ES-I3 (cell line): ENCODE measurements around the gene MUSK.
"Not testable (repeated sequence)": the region's sequence is repeated elsewhere in the genome, so short reads cannot be mapped to it uniquely, and the experiment has no call there.

Experiments used
- H3K36me3 ChIP-seq: 2 replicates; pipeline ENCODE4 v1.6.1; 2013; ENCODE audit warnings: mild to moderate bottlenecking, low read length, control low read depth, moderate library complexity; ENCODE audit not compliant: insufficient read depth
- H3K4me1 ChIP-seq: 2 replicates; pipeline ENCODE4 v1.6.1; 2013; ENCODE audit warnings: mild to moderate bottlenecking, control low read depth, low read length; ENCODE audit not compliant: insufficient read depth
- H3K9ac ChIP-seq: 2 replicates; pipeline ENCODE4 v1.6.1; 2013; ENCODE audit warnings: low read depth, mild to moderate bottlenecking, low read length, moderate library complexity
- H3K9me3 ChIP-seq: 2 replicates; pipeline ENCODE4 v1.6.1; 2013; ENCODE audit warnings: mild to moderate bottlenecking, low read length, moderate library complexity; ENCODE audit not compliant: control insufficient read depth, insufficient read depth

The MUSK gene

GRCh38 chr9:110762783-110763182 is 94.2 kb downstream of the MUSK start:
- Histone ChIP-seq H3K4me1 (no peaks in the 10 kb centered on the region), H3K36me3 (no peaks in the 10 kb centered on the region), H3K9ac (no peak overlapping the region), H3K9me3 (no peaks in the 10 kb centered on the region)

- Histone ChIP-seq H3K9ac (no peak overlapping the region), H3K9me3 (no peaks in the 10 kb centered on the region), H3K4me1 (no peaks in the 10 kb centered on the region), H3K36me3 (no peaks in the 10 kb centered on the region)
Observed at GRCh38 chr9:110763568-110763967, 95.0 kb downstream of the MUSK start.

- Histone ChIP-seq H3K9me3 (no peaks in the 10 kb centered on the region), H3K9ac (no peak overlapping the region), H3K4me1 (no peaks in the 10 kb centered on the region), H3K36me3 (no peaks in the 10 kb centered on the region)
Observed at GRCh38 chr9:110764006-110764405, 95.4 kb downstream of the MUSK start.

GRCh38 chr9:110765926-110766325 is 97.3 kb downstream of the MUSK start:
- Histone ChIP-seq H3K9me3 (no peaks in the 10 kb centered on the region), H3K4me1 (no peaks in the 10 kb centered on the region), H3K9ac (no peak overlapping the region), H3K36me3 (no peaks in the 10 kb centered on the region)

DNA sequence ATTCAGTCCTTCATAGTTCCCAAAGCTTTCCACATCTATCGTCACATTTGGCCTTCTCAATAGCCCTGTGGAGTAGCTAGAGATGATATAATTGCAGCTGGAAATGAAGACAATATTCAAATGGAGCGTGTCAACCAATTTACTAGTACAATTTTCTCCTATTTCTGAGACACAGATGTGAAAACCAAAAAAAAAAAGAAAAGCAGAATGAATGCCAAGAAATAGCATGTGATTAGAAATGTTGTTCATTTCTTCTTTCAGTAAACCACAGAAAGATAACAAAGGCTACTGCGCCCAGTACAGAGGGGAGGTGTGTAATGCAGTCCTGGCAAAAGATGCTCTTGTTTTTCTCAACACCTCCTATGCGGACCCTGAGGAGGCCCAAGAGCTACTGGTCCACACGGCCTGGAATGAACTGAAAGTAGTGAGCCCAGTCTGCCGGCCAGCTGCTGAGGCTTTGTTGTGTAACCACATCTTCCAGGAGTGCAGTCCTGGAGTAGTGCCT is 99.0 kb downstream of the MUSK start:
- no peaks in the 10 kb centered on the region for H3K36me3 ChIP-seq
- no peaks in the 10 kb centered on the region for H3K9me3 ChIP-seq
- H3K4me1 ChIP-seq, result no peaks in the 10 kb centered on the region
- no peak overlapping the region for H3K9ac ChIP-seq

GRCh38 chr9:110768886-110769285 is 100.3 kb downstream of the MUSK start:
- no peaks in the 10 kb centered on the region for H3K4me1 ChIP-seq
- no peak overlapping the region for H3K9ac ChIP-seq
- no peaks in the 10 kb centered on the region for H3K36me3 ChIP-seq
- H3K9me3 ChIP-seq, result no peaks in the 10 kb centered on the region

DNA sequence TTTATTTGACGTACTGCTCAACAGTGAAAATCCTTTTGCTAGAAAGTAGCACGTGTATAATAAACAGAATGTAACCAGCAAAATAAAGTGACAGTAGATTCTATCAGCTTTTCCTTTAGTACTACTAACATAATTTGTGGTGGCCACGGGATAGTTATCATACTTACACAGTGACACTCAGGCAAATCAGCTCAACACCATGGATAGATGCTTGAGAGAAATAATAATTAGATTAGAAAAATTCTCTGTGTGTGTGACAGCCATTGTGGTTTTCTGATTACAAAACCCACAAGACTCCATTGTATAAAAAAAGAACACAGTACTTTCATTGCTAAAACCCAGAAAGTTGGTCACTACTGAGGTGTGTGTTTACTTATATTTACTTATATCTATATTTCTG is 101.1 kb downstream of the MUSK start:
- no peak overlapping the region for H3K9ac ChIP-seq
- no peaks in the 10 kb centered on the region for H3K9me3 ChIP-seq
- H3K36me3 ChIP-seq, result no peaks in the 10 kb centered on the region
- H3K4me1 ChIP-seq, result no peaks in the 10 kb centered on the region

GRCh38 chr9:110775724-110776123 is 107.1 kb downstream of the MUSK start:
- Histone ChIP-seq H3K9ac (no peak overlapping the region), H3K36me3 (no peaks in the 10 kb centered on the region), H3K9me3 (no peaks in the 10 kb centered on the region), H3K4me1 (no peaks in the 10 kb centered on the region; the same call in 1 of the 2 replicates)

GRCh38 chr9:110776221-110776620 is 107.6 kb downstream of the MUSK start:
- Histone ChIP-seq H3K9me3 (no peaks in the 10 kb centered on the region), H3K9ac (no peak overlapping the region), H3K4me1 (no peaks in the 10 kb centered on the region; the same call in 1 of the 2 replicates), H3K36me3 (no peaks in the 10 kb centered on the region)

GRCh38 chr9:110777196-110777875 is 108.7 kb downstream of the MUSK start:
- no peaks in the 10 kb centered on the region for H3K36me3 ChIP-seq
- no peaks in the 10 kb centered on the region for H3K9me3 ChIP-seq
- no peak overlapping the region for H3K9ac ChIP-seq
- H3K4me1 ChIP-seq, result no peaks in the 10 kb centered on the region; the same call in 1 of the 2 replicates

DNA sequence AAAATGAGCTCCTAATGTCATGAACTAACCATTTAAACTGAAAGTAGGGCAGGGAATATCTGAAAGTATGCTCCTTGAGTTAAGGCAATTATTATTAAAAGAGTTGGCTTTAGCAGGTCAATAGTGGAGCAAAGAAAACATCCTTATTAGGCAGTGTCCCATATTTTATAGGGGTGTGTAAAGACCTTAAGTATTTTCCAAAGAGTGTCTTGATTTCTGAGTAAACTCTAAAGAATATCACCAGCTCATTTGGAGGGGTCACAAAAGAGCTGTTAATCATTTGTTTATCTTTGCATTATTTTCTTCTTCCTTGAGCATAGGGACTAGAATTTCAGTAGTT is 109.3 kb downstream of the MUSK start:
- Histone ChIP-seq H3K36me3 (no peaks in the 10 kb centered on the region), H3K9ac (no peak overlapping the region), H3K9me3 (no peaks in the 10 kb centered on the region), H3K4me1 (no peaks in the 10 kb centered on the region; the same call in 1 of the 2 replicates)

- Histone ChIP-seq H3K36me3 (no peaks in the 10 kb centered on the region), H3K9ac (no peak overlapping the region), H3K9me3 (no peaks in the 10 kb centered on the region), H3K4me1 (no peaks in the 10 kb centered on the region; the same call in 1 of the 2 replicates)
Observed at GRCh38 chr9:110782701-110783100, 114.1 kb downstream of the MUSK start.

DNA sequence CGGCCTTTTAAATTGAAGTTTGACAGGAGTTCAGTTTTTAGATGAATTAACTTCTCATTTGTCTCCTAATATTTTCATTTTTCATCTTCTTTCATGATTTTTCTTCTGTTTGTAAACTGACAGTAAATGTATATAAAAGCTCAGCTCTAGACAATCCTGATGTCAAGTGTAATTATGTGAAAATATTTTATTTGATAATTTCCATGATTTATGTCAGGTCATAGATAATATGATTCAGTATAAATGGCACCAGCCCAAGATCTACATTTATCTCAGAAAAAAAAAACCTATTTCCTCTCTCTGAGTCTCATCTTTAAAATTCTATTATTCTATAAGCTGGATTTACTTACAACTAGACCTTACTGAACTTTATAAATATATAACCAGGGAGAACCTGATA is 115.7 kb downstream of the MUSK start:
- Histone ChIP-seq H3K9ac (no peak overlapping the region), H3K9me3 (no peaks in the 10 kb centered on the region), H3K36me3 (no peaks in the 10 kb centered on the region), H3K4me1 (no peaks in the 10 kb centered on the region)

DNA sequence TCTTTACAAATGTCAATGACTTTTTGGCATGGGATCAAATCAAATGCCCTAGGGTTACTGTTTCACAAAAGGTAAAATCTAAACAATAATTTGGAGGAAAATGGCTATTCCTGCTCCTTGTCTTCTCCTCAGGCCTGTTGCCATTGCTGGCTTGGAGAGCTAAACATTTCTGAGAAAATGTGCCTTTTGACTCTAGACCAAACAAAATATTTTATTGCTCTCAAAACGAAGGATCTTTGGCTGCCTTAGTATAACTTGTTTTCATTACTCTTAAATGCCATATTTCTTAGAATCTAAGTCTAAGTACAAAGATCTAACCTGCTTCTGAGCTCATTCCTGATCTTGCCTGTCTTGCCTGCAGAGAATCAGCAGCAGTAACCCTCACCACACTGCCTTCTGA is 116.6 kb downstream of the MUSK start:
- H3K9me3 ChIP-seq, result no peaks in the 10 kb centered on the region
- no peaks in the 10 kb centered on the region for H3K36me3 ChIP-seq
- no peaks in the 10 kb centered on the region for H3K4me1 ChIP-seq
- no peak overlapping the region for H3K9ac ChIP-seq

- not testable (repeated sequence) for H3K36me3 ChIP-seq, H3K9ac ChIP-seq, H3K9me3 ChIP-seq, H3K4me1 ChIP-seq
Observed at GRCh38 chr9:110788396-110788795, 119.8 kb downstream of the MUSK start.
